C1 segment of cervical spinal cord (tissue), 14 donors: ENCODE results near the gene TRAF1.
A peak's percentile ranks its signal among the peaks of the same experiment; 100 is the strongest.

Experiments
- DNase-seq, 14 donors: peaks; one replicate each; lab custom pipeline; 2025; lab: John Stamatoyannopoulos, UW

Gene TRAF1

GRCh38 chr9:120910643-120911042 lies 16.0 kb downstream of the TRAF1 start:
- DNase-seq, result no peak

GRCh38 chr9:120909904-120910303 lies 16.7 kb downstream of the TRAF1 start:
- peak in 1 of 14 donors; percentile 46 for DNase-seq

GRCh38 chr9:120905315-120906164 lies 21.1 kb downstream of the TRAF1 start:
- no peak for DNase-seq

- no peak for DNase-seq
Measured at GRCh38 chr9:120904978-120905301, 21.7 kb downstream of the TRAF1 start.

- DNase-seq, result no peak
Measured at GRCh38 chr9:120904061-120904977, 22.3 kb downstream of the TRAF1 start.

GRCh38 chr9:120902569-120903535 lies 23.7 kb downstream of the TRAF1 start:
- no peak for DNase-seq

- no peak for DNase-seq
Measured at GRCh38 chr9:120901755-120902568, 24.6 kb downstream of the TRAF1 start.

- DNase-seq, result no peak
Measured at GRCh38 chr9:120900824-120901223, 25.8 kb downstream of the TRAF1 start.

- DNase-seq, result no peak
Measured at GRCh38 chr9:120899490-120900068, 27.0 kb downstream of the TRAF1 start.

GRCh38 chr9:120898396-120898795 lies 28.2 kb downstream of the TRAF1 start:
- DNase-seq, result no peak

GRCh38 chr9:120895951-120896350 lies 30.6 kb downstream of the TRAF1 start:
- DNase-seq, result no peak

- peak in 2 of 14 donors; percentile 24 to 39 for DNase-seq
Measured at GRCh38 chr9:120894321-120895148, 32.1 kb downstream of the TRAF1 start.

GRCh38 chr9:120893611-120894307 lies 32.8 kb downstream of the TRAF1 start:
- DNase-seq, result no peak

- DNase-seq, result no peak
Measured at GRCh38 chr9:120892748-120893610, 33.6 kb downstream of the TRAF1 start.

- DNase-seq, result no peak
Measured at GRCh38 chr9:120891884-120892747, 34.5 kb downstream of the TRAF1 start.

- no peak for DNase-seq
Measured at GRCh38 chr9:120891245-120891883, 35.2 kb downstream of the TRAF1 start.
